ENCODE measurements around the gene MEP1A. TPM values are rescaled to one million over a fixed set of nuclear protein-coding genes. Genes with fewer than 3 reads are reported as not detected.
A peak's percentile ranks its signal among the peaks of the same experiment; 100 is the strongest.
"Not testable (repeated sequence)": the region's sequence is repeated elsewhere in the genome, so short reads cannot be mapped to it uniquely, and the experiment has no call there.

The MEP1A gene
- 100 to 1,000 TPM in 1 of 2 donors, 10 to 100 TPM in 1; 38.0 to 207 TPM for total RNA-seq

- Histone ChIP-seq H3K9me3 (no peaks in the 10 kb centered on the region), H3K9ac (ENCODE audit: low read depth in 2 of 2, low read length in 2 of 2) (no peak within 1 kb of the TSS), H3K4me3 (peak within 1 kb of the TSS; percentile 2), H3K4me1 (no peaks in the 10 kb centered on the region), H3K36me3 (no peaks in the 10 kb centered on the region), H3K27me3 (no peaks in the 10 kb centered on the region), H3K27ac (no peak within 1 kb of the TSS)
- intact Hi-C loops (cut with DNase I): no loop called here
- no peak for DNase-seq
- no peak for TF ChIP-seq CTCF (IDR thresholded peaks at IDR 0.05)
Measured at GRCh38 chr6:46793138-46793537, at the start of gene MEP1A. TSS of gene MEP1A (plus strand) at chr6:46793389. CDS start at chr6:46793399, 10 bp downstream.

GRCh38 chr6:46743425-46744158, 49.6 kb upstream of the MEP1A start:
- intact Hi-C loops (cut with DNase I): no loop called here
- no peak overlapping the region for H3K4me3 ChIP-seq
- no peak overlapping the region for H3K27ac ChIP-seq
- no peaks in the 10 kb centered on the region for H3K36me3 ChIP-seq
- DNase-seq: no peak
- H3K4me1 ChIP-seq: no peaks in the 10 kb centered on the region
- H3K27me3 ChIP-seq: no peaks in the 10 kb centered on the region
- TF ChIP-seq CTCF (IDR thresholded peaks at IDR 0.05): no peak
- H3K9ac ChIP-seq (ENCODE audit: low read depth in 2 of 2, low read length in 2 of 2): no peak overlapping the region
- no peaks in the 10 kb centered on the region for H3K9me3 ChIP-seq

DNA sequence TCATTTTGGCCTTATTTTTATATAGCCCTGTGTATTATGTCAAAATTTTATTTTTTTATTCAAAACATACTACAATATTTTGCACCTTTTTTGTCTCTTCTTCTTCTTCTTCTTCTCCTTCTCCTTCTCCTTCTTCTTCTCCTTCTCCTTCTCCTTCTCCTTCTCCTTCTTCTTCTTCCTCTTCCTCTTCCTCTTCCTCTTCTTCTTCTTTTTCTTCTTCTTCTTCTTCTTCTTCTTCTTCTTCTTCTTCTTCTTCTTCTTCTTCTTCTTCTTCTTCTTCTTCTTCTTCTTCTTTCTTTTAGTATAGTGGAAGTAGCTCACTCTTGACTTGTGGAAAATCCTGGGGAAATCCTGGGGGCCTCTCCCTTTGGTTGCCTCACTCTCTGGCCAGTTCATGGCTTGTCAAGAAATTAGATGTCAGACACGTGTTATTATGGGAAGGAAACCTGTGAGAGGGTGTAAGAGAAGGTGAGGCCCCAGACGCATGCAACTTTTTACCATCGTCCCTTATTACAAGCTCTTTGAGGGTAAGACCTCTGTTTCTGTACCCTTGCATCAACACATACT, 48.9 kb upstream of the MEP1A start:
- intact Hi-C loops (cut with DNase I); H3K4me1 ChIP-seq; H3K9me3 ChIP-seq; H3K9ac ChIP-seq (ENCODE audit: low read depth in 2 of 2, low read length in 2 of 2); H3K36me3 ChIP-seq; H3K27me3 ChIP-seq; H3K27ac ChIP-seq; DNase-seq; H3K4me3 ChIP-seq: not testable (repeated sequence)

- no peaks in the 10 kb centered on the region for H3K36me3 ChIP-seq
- H3K27me3 ChIP-seq: no peaks in the 10 kb centered on the region
- DNase-seq: no peak
- no peak overlapping the region for H3K4me3 ChIP-seq
- no peaks in the 10 kb centered on the region for H3K9me3 ChIP-seq
- no peak overlapping the region for H3K27ac ChIP-seq
- TF ChIP-seq CTCF (IDR thresholded peaks at IDR 0.05): no peak
- H3K4me1 ChIP-seq: no peaks in the 10 kb centered on the region
- intact Hi-C loops (cut with DNase I): no loop called here
- H3K9ac ChIP-seq (ENCODE audit: low read depth in 2 of 2, low read length in 2 of 2): no peak overlapping the region
Measured at GRCh38 chr6:46745973-46746372, 47.2 kb upstream of the MEP1A start.

DNA sequence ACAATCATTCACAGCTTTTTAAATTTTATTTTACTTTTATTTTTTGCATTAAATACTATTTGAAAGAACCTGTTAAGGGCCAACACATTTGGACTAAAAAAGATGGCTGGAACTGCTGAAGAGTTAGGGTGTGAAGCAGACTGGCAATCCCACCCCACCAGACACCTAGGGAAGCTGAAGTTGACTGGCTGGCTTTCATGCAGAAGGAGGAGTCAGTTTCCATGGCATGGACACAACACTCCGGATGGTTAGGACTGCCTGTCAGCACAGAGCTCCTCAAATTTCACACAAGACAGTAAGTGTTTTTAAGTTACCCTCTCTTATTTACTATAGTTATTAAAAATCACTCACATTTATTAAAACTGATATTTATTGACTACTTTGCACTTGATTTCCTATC, 46.5 kb upstream of the MEP1A start, which contains the start of gene ANKRD66:
TSS of gene ANKRD66 (plus strand) at position 238 of the 400 bp plus-strand sequence. CDS start 5,016 bp downstream, outside the sequence.
- Histone ChIP-seq H3K36me3 (no peaks in the 10 kb centered on the region), H3K27ac (no peak within 1 kb of the TSS), H3K9me3 (no peaks in the 10 kb centered on the region), H3K4me3 (no peak within 1 kb of the TSS), H3K27me3 (no peaks in the 10 kb centered on the region), H3K9ac (ENCODE audit: low read depth in 2 of 2, low read length in 2 of 2) (no peak within 1 kb of the TSS), H3K4me1 (no peaks in the 10 kb centered on the region)
- DNase-seq: no peak
- no peak for TF ChIP-seq CTCF (IDR thresholded peaks at IDR 0.05)
- intact Hi-C loops (cut with DNase I): no loop called here

GRCh38 chr6:46748940-46749503, 44.2 kb upstream of the MEP1A start:
- Histone ChIP-seq H3K27ac (no peak overlapping the region), H3K9me3 (no peaks in the 10 kb centered on the region), H3K4me1 (no peaks in the 10 kb centered on the region), H3K9ac (ENCODE audit: low read depth in 2 of 2, low read length in 2 of 2) (no peak overlapping the region), H3K4me3 (no peak overlapping the region), H3K27me3 (no peaks in the 10 kb centered on the region), H3K36me3 (no peaks in the 10 kb centered on the region)
- intact Hi-C loops (cut with DNase I): no loop called here
- no peak for TF ChIP-seq CTCF (IDR thresholded peaks at IDR 0.05)
- no peak for DNase-seq

Measured in colonic mucosa (tissue), 4 donors.